IPS-11a (cell line): ENCODE results near the gene OR52A1.
"Not testable (repeated sequence)": the region's sequence is repeated elsewhere in the genome, so short reads cannot be mapped to it uniquely, and the experiment has no call there.

Experiments
- H3K4me3 ChIP-seq: one replicate; pipeline ENCODE4 v1.5.1; 2013; ENCODE audit warnings: low read depth, low read length, control low read depth

Gene OR52A1

DNA sequence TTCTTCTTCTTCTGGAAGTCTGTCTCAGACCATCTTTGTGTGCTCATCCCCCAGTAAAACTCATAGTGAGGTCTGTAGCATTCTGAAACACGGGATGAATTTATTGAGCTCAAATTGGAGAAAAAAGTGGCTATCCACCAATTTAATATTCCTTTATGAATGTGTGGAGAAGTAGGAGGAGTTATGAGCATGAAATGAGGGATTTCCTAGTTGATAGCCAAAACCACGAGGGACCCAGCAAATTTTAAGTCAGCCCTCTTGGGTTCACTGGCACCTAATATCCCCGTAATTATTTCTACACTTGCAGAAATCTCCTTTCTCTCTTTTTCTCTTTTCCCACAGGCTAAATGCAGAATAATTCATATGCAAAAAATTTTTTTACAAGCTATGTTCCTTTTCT lies at the start of gene OR52A1:
Gene OR52A1, minus strand, starts transcription at position 101 of the 400 bp plus-strand sequence. CDS start 2,388 bp downstream, outside the sequence.
- no peak within 1 kb of the TSS for H3K4me3 ChIP-seq

DNA sequence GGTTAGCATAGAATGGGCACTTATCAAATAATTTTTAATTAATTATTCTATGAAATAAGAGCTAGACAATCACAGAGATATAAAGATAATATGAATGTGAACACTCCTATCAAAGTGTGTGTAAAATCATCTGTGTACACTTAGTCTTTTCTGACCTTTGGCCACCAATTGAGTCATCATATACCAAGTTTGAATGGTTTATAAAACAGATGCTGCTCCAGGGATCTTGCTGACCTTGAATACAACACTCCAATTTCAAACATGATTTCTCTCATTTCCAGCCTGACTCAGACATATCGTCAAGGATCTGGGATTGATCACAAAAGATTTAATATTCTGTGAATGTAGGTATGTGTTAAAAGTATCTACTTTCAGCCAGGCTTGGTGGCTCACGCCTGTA lies 48.8 kb upstream of the OR52A1 start:
- no peak overlapping the region for H3K4me3 ChIP-seq

DNA sequence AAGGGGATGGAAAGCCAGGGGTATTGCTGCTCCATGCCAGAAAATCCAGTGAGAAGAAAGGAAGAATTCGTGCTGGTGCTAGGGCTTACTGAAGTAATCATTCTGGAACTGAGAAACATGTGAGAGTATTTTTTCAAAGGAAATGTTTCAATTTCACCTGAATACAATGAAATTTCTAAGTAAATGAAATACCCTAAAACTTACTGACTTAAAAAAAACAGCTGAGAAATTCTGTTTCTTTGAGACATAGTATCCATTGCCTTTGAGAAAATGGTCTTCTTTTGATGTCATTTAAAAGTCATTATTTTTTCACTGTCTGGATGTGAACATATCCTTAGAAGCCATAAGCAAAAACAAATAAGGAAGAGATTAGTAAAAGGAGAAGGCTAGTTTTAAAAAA lies 46.0 kb upstream of the OR52A1 start, which contains the start of gene OR51V1:
Gene OR51V1, minus strand, starts transcription at position 101 of the 400 bp plus-strand sequence. Its CDS starts 0 bp downstream, at position 101.
- no peak within 1 kb of the TSS for H3K4me3 ChIP-seq

DNA sequence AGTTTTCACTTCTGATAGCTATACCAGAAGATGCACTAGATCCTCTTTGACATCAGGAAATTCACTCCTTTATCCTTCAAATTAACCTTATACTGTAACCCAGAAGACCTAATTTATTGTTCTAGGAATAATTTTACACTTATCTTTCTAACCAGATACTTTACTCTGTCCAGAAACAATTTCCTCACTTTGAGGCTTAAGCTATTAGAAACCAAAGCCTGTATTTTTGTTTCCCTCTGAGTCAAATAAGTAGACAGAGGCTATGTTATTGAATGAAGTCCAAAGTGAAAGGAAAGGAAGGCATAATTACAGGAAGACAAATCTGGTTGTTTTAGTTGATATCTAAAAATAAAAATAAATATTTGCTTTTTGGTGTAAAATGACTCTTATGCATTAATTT lies 43.7 kb upstream of the OR52A1 start:
- no peak overlapping the region for H3K4me3 ChIP-seq

DNA sequence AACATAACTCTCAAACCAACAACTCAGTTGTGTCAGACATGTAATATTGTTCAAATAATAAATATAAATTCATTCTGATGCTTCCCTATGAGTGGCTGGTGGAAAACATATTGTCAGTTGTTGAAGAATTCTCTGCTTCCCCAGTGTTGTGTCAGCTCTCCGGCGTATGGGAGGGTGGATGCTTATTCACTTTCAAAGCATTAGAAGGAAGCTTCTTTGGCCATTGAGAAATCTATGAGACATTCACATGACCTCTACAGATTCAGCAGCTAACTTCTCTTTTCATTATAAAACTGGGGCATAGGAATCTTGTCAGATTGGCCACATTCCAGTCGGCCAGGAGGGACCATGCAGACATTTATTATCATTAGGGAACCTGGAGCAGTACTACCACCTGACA lies 43.0 kb upstream of the OR52A1 start:
- H3K4me3 ChIP-seq: no peak overlapping the region

DNA sequence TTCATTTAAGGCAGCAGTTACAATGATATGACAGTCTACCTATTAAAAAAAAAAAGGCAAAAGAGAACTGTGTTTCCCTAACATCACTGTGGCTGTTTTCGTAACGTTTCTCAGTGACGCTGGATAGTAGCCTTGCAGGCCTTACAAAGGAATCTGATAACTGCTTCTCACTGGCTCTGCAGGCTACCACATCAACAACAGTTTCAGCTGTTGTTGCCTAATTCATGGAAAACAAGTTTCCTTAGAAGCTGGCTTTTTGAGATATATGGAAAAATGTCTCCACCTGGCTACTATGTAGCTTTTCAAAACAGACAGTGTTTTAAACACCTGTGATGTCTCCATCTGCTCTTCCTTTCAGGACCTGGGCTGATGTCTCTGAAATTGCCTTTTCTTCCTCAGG lies 42.2 kb upstream of the OR52A1 start:
- no peak overlapping the region for H3K4me3 ChIP-seq

DNA sequence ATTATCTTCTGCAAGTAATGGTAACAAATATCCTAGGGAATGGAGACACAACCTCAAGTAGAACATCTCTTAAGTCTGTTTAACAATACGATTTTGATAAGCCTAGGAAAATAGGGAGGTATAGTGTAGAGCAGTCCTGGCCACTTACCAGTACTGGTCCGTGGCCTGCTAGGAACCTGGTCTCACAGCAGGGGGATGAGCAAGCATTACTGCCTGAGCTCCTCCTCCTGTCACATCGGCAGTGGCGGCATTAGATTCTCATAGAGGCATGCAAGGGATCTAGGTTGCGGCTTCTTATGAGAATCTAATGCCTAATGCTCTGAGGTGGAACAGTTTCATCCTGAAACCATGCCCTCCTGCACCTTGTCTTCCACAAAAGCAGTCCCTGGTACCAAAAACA lies 41.5 kb upstream of the OR52A1 start:
- H3K4me3 ChIP-seq: no peak overlapping the region

DNA sequence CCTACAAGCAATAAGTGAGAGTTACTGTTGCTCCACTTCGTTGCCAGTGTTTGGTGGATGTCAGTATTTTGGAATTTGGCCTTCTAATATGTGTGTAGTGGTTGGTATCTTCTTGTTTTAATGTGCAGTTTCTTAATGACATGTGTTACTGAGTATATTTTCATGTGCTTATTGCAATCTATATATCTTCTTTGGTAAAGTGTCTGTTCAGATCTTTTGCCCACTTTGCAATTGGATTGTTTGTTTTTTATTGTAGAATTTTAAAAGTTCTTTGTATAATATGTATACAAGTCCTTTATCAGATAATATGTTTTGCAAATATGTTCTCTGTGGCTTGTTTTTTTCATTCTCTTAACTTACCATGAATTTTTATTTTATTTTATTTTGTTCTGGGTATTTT lies 38.2 kb upstream of the OR52A1 start:
- H3K4me3 ChIP-seq: no peak overlapping the region

DNA sequence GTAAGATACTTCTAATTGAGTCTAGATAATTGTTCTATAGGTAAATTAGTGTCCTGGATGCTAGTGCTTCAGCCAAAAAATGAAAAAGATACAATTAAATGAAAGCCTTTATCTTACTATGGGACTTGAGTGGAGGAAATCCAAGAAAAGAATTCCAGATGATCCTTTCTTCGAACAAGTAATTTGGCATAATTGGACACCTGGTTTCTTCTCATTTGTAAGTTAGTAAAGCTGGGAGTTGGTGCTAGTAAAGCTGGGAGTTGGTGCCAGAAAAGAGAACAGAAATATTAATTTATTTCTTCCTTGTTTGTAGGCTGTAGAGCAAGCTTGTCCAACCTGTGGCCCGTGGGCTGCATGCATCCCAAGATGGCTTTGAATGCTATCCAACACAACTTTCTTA lies 33.6 kb upstream of the OR52A1 start:
- no peak overlapping the region for H3K4me3 ChIP-seq

DNA sequence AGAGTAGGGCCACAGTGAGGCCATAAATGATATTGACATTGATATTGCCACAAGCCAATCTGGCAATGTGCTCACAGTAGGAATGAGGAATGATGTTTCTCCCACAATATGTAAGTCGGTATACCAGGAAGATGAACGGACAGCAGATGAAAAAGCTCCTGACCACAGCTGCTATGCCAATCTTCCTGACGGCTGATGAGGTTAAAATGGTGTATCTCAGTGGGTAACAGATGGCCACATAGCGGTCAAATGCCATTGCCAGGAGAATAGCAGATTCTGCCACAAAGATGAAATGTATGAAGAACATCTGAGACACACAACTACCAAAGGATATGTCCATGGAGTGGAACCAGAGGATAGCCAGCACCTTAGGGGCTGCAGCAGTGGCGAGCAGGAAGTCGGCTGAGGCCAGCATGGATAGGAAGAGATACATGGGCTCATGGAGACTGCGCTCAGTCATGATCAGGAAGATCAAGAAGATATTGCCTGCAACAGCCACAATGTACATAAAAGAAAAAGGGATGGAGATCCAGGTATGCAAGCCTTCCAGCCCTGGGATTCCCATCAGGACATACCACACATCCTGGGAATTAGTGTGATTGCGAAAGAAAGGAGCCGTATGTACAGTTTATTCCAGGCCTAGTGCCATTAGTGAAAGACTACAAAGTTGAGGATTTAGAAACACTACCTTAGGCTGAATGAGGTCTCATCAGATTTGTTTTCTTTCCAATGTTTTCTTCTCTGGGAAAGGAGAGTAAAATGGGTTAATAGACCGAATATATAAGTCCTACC lies 23.7 kb upstream of the OR52A1 start:
- no peak overlapping the region for H3K4me3 ChIP-seq

DNA sequence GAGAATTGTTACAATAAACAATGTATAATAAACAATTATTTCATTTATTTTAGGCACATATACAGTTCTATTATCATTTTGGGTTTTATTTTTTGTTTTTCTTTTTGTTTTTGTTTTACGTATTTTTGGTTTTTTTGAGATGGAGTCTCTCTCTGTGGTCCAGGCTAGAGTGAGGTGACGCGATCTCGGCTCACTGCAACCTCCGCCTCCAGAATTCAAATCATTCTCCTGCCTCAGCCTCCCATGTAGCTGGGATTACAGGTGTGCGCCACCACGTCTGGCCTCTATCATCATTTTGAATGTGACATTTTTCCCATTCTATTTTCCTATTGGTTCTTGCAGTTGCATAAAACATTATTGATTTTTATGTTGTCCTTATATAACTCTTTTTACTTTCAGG lies 20.4 kb upstream of the OR52A1 start:
- H3K4me3 ChIP-seq: no peak overlapping the region

DNA sequence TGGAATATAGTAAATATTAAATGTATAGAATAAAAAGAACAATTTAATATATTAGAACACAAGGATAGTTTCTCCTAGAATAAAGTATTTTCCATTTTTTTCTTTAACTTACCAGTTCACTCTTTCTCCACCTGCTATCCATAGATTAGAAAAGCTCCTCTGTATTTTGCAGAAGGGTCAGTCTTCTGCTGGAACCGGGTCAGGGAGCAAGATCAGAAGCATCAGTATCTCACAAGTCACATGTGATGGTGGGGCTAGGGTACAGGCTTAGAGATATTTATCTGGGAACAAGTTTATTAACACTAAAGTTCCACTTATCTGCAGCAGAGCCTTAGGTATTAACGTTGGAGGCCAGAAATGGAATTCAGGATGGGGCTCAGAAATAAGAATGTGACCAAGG lies 17.3 kb upstream of the OR52A1 start:
- no peak overlapping the region for H3K4me3 ChIP-seq

DNA sequence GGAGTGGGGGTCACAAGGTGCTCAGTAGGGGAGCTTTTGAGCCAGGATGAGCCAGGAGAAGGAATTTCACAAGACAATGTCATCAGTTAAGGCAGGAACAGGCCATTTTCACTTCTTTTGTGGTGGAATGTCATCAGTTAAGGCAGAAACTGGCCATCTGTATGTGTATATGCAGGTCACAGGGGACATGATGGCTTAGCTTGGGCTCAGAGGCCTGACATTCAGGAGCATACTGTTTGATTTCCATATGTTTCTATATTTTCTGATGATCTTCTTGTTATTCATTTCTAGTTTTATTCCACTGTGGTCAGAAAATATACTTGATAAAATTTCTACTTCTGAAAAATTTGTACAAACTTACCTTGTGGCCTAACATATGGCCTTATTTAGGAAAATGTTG lies 11.3 kb upstream of the OR52A1 start:
- not testable (repeated sequence) for H3K4me3 ChIP-seq

DNA sequence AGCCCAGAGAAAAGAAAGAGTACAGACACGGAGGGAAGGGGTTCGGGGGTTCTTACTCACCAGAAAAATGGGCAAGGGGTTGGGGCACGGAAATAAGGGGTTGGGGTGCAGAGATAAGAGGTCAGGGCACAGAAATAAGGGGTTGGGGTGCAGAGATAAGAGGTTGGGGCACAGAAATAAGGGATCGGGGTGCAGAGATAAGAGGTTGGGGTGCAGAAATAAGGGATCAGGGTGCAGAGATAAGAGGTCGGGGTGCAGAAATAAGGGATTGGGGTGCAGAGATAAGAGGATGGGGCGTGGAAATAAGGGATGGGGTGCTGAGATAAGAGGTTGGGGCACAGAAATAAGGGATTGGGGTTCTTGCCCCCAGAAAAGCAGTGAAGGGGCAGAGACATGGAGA lies 10.2 kb upstream of the OR52A1 start:
- not testable (repeated sequence) for H3K4me3 ChIP-seq

DNA sequence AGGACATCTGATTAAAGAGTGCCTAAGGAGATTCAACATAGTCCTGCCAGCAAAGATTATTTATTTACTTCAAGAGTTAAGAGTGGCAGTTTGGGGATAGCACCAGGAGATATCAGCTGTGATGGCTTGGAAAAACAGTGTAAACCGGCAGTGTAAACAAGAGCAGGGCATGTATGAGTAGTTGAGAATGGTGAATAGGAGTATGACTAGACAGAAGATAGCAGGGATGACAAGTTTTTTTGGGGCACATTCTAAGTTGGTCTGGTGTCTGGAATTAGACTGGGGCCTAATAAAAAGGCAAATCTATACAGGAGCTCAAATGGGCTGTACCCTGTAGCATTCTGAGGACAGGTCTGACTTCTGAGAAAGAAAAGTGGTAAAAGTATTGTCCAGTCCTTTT lies 6.5 kb upstream of the OR52A1 start:
- not testable (repeated sequence) for H3K4me3 ChIP-seq

DNA sequence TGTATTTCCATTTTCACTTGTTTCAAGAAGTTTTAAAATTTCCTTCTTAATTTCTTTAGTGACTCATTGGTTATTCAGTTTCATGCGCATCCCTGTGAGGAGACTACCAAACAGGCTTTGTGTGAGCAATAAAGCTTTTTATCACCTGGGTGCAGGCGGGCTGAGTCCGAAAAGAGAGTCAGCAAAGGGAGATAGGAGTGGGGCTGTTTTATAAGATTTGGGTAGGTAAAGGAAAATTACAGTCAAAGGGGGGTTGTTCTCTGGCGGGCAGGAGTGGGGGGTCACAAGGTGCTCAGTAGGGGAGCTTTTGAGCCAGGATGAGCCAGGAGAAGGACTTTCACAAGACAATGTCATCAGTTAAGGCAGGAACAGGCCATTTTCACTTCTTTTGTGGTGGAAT lies 5.7 kb upstream of the OR52A1 start:
- not testable (repeated sequence) for H3K4me3 ChIP-seq

DNA sequence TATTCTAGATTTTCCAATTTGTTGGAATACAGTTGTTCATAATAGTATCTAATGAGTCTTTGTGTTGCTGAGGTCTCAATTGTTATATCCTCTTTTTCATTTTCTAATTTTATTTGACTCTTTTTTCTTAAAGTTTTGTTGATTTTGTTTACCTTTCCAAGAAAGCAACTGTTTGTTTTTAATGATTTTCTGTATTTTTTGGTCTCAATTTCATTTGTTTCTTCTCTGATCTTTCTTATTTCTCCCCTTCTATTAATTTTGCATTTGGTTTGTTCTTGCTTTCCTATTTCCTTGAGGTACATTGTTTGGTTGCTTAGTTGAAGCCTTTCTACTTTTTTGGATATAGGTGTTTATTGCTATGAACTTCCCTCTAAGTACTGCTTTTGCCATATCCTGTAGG lies 5.2 kb upstream of the OR52A1 start:
- H3K4me3 ChIP-seq: no peak overlapping the region

DNA sequence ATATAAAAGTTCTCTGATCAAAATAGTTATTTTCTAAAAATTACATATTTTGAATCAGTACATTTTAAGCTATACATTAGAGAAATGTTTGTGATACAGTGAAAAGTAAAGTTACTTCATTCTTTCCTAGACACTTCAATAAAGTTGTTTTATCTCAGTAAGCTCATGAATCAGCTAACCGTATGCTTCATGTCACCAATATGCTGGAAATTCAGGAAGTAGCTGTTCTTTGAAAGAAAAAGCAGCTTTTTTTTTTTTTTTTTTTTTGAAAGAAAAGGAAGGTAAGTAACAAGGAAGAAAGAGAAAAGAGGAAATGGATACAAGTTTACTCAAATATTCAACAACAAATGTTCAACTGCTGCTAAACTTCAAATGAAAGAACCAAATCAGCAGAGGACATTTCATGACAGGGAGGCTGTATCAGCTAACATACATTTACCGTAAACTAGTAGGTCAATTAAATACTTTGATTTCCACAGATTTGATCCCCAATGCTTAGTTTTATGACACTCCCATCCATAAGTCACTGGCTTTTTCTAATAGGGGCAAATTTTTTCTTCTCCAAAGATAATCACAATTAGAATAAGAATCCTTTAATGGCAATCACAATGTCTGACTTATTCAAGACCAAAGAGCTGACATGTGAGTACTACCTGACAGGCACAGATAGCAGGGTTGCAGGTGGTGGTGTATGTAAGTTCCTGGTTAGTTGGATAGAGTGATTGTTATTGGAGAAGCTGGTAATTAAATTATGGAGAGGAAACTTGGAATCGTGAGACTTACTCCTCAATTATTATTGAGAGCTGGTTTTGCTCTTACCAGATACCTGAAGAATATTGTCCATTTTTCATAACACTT lies 754 bp downstream of the OR52A1 start:
- H3K4me3 ChIP-seq: no peak overlapping the region

DNA sequence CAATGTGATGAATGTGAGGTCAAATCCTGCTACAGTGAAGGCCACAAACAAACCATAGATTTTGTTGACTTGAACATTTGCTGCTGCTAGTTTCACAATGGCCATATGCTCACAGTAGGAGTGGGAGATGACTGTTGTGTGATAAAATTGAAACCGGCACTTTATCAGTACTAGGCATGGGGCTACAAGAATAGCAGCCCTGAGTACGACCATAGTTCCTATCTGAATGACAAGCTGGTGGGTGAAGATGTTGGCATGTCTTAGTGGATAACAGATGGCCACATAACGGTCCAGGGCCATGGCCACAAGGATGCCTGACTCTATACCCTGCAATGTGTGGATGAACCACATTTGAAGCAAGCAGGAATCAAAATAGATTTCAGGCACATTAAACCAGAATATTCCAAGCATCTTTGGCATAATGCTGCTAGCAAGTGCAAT lies 2.8 kb downstream of the OR52A1 start:
- H3K4me3 ChIP-seq: no peak overlapping the region

DNA sequence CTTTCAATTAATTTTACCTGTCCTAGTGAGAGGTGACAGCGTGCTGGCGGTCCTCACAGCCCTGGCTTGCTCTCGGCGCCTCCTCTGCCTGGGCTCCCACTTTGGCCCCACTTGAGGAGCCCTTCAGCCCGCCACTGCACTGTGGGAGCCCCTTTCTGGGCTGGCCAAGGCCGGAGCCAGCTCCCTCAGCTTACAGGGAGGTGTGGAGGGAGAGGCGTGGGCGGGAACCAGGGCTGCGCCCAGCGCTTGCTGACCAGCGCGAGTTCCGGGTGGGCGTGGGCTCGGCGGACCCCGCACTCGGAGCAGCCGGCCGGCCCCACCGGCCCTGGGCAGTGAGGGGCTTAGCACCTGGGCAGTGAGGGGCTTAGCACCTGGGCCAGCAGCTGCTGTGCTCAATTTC lies 10.4 kb downstream of the OR52A1 start:
- not testable (repeated sequence) for H3K4me3 ChIP-seq

DNA sequence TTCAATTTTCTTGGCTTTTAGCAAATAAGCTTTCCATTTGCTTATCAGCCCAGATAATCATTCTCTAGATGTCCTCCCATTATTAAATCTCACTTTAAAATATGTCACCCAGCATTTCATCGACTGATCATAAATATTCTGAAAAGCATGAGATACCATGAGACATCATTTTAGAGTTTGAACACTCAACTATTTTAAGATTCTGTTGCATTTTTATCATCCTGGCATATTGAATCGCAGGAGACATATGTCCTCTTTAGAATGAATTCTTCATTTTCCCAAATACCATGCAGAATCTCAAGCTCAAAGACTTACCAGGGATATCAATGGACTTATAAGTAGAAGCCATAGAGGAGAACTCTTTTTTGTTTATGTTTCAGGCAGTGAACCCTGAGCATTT lies 16.6 kb downstream of the OR52A1 start, which contains the start of gene OR52A5:
Gene OR52A5, minus strand, starts transcription at position 361 of the 400 bp plus-strand sequence. CDS start 5,714 bp downstream, outside the sequence.
- no peak within 1 kb of the TSS for H3K4me3 ChIP-seq

DNA sequence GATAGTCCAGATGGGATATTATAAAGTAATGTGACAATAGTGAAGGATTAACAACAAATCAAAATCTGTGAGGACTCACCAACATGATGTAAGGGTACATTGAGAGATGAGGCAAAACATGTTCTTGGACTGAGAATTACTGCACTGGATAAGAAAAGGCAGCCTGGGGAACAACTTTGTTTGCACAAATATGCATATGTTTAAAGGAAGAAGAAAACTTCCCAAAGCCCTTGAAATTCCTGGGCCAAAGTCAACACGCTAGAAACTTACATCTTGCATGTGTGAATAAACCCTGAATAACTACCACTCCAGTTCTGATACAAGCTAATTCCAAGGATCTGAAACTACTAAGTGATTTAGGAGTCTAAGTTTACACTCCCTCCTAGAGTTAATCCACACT lies 17.5 kb downstream of the OR52A1 start:
- no peak overlapping the region for H3K4me3 ChIP-seq
